HepG2 (cell line): ENCODE results near the gene PLXNB2. TPM values are rescaled to one million over a fixed set of nuclear protein-coding genes. Genes with fewer than 3 reads are reported as not detected.
A peak's percentile ranks its signal among the peaks of the same experiment; 100 is the strongest.

Source experiments
- ETV6 ChIP-seq: sonication (generic); formaldehyde crosslinking; conservative IDR thresholded peaks from 2 replicates; pipeline ENCODE4 v1.4.0; 2020; ENCODE audit warnings: missing genetic modification reagents
- FOXA3 ChIP-seq: IDR thresholded peaks from 2 replicates; pipeline ENCODE4 v1.6.1; 2016; ENCODE audit warnings: missing genetic modification reagents, missing compliant biosample characterization
- HES4 ChIP-seq: sonication (generic); formaldehyde crosslinking; IDR thresholded peaks from 2 replicates; pipeline ENCODE4 v1.9.0; 2021; ENCODE audit warnings: mild to moderate bottlenecking, missing genetic modification reagents, borderline replicate concordance
- HNF4A ChIP-seq: sonication (generic); formaldehyde crosslinking; IDR thresholded peaks from 2 replicates; pipeline ENCODE4 v1.4.0; 2020; ENCODE audit warnings: missing genetic modification reagents
- JDP2 ChIP-seq: sonication (generic); formaldehyde crosslinking; IDR thresholded peaks from 2 replicates; pipeline ENCODE4 v1.8.1; 2022; ENCODE audit warnings: missing genetic modification reagents, borderline replicate concordance
- MYC ChIP-seq: sonication (generic); formaldehyde crosslinking; IDR thresholded peaks from 2 replicates; pipeline ENCODE4 v1.9.0; 2021; ENCODE audit warnings: missing genetic modification reagents, borderline replicate concordance
- NCOA1 ChIP-seq: sonication (generic); formaldehyde crosslinking; IDR thresholded peaks from 2 replicates; pipeline ENCODE4 v1.9.0; 2021; ENCODE audit warnings: missing genetic modification reagents
- RBFOX2 ChIP-seq: fragments of 200-400 bp; formaldehyde crosslinking; IDR thresholded peaks from 2 replicates; pipeline ENCODE4 v1.6.1; 2017; ENCODE audit warnings: low read depth, mild to moderate bottlenecking, low read length
- SP4 ChIP-seq: sonication (generic); formaldehyde crosslinking; IDR thresholded peaks from 2 replicates; pipeline ENCODE4 v1.8.1; 2023; ENCODE audit warnings: mild to moderate bottlenecking, missing genetic modification reagents
- SRSF1 ChIP-seq: fragments of 200-400 bp; formaldehyde crosslinking; optimal IDR thresholded peaks from 2 replicates; pipeline ENCODE3; 2017; ENCODE audit warnings: mild to moderate bottlenecking, low read depth, low read length, moderate library complexity
- STAG1 ChIP-seq: sonication (generic); formaldehyde crosslinking; IDR thresholded peaks from 2 replicates; pipeline ENCODE4 v1.4.0; 2020; ENCODE audit warnings: missing genetic modification reagents
- YY1 ChIP-seq: IDR thresholded peaks from 2 replicates; pipeline ENCODE4 v1.6.1; 2011; ENCODE audit warnings: low read length, low read depth, moderate library complexity, mild to moderate bottlenecking; ENCODE audit not compliant: insufficient read depth, insufficient replicate concordance
- ZFP41 ChIP-seq: sonication (generic); formaldehyde crosslinking; IDR thresholded peaks from 2 replicates; pipeline ENCODE4 v1.4.0; 2020; ENCODE audit warnings: mild to moderate bottlenecking, missing genetic modification reagents, borderline replicate concordance
- ZKSCAN8 ChIP-seq: IDR thresholded peaks from 2 replicates; pipeline ENCODE4 v1.6.1; 2016; ENCODE audit warnings: borderline replicate concordance, missing genetic modification reagents, missing compliant biosample characterization
- ZMAT3 ChIP-seq: sonication (generic); formaldehyde crosslinking; conservative IDR thresholded peaks from 2 replicates; pipeline ENCODE4 v1.7.0; 2021; ENCODE audit warnings: missing genetic modification reagents
- ZNF205 ChIP-seq: IDR thresholded peaks from 2 replicates; pipeline ENCODE4 v1.6.1; 2018; ENCODE audit warnings: missing biosample characterization, missing genetic modification reagents
- ZNF224 ChIP-seq: sonication (generic); formaldehyde crosslinking; IDR thresholded peaks from 2 replicates; pipeline ENCODE4 v1.5.0; 2020; ENCODE audit warnings: mild to moderate bottlenecking, missing genetic modification reagents
- ZNF264 ChIP-seq: sonication (generic); formaldehyde crosslinking; IDR thresholded peaks from 2 replicates; pipeline ENCODE4 v1.4.0; 2020; ENCODE audit warnings: missing genetic modification reagents
- ZNF460 ChIP-seq: sonication (generic); formaldehyde crosslinking; IDR thresholded peaks from 2 replicates; pipeline ENCODE4 v1.5.1; 2020; ENCODE audit warnings: missing genetic modification reagents, mild to moderate bottlenecking, borderline replicate concordance
- ZNF547 ChIP-seq: sonication (generic); formaldehyde crosslinking; IDR thresholded peaks from 2 replicates; pipeline ENCODE4 v1.5.1; 2020; ENCODE audit warnings: mild to moderate bottlenecking, missing genetic modification reagents
- ZNF558 ChIP-seq: sonication (generic); formaldehyde crosslinking; IDR thresholded peaks from 2 replicates; pipeline ENCODE4 v1.9.0; 2022; ENCODE audit warnings: mild to moderate bottlenecking, missing genetic modification reagents, borderline replicate concordance
- ZNF567 ChIP-seq: sonication (generic); formaldehyde crosslinking; IDR thresholded peaks from 2 replicates; pipeline ENCODE4 v1.8.1; 2023; ENCODE audit warnings: mild to moderate bottlenecking, missing genetic modification reagents, borderline replicate concordance
- ZNF709 ChIP-seq: sonication (generic); formaldehyde crosslinking; IDR thresholded peaks from 2 replicates; pipeline ENCODE4 v1.5.0; 2020; ENCODE audit warnings: mild to moderate bottlenecking, missing genetic modification reagents
- ZNF772 ChIP-seq: sonication (generic); formaldehyde crosslinking; IDR thresholded peaks from 2 replicates; pipeline ENCODE4 v1.5.0; 2020; ENCODE audit warnings: mild to moderate bottlenecking, missing genetic modification reagents
- ZNF878 ChIP-seq: sonication (generic); formaldehyde crosslinking; IDR thresholded peaks from 2 replicates; pipeline ENCODE4 v1.8.1; 2023; ENCODE audit warnings: mild to moderate bottlenecking, missing genetic modification reagents, moderate library complexity
- ZNF883 ChIP-seq: sonication (generic); formaldehyde crosslinking; IDR thresholded peaks from 2 replicates; pipeline ENCODE4 v1.5.1; 2020; ENCODE audit warnings: mild to moderate bottlenecking, missing genetic modification reagents; ENCODE audit errors: not compliant biosample characterization
- polyA plus RNA-seq, 8 experiments: library from polyadenylated mRNA; depleted of rRNA in 3 of 8; stranded (reverse) in 7 of 8; unstranded in 1 of 8; fragments of >200 nt; fragmentation: Illumina TruSeq in 4 of 8; extraction: Trizol in 4 of 8; gene quantifications; 2 replicates each; pipeline versions ENCODE4 v1.2.1 to v1.2.3, GENCODE V29; 2011 to 2016; ENCODE audit warnings: low read depth in 4 of 8, missing spikeins in 1 of 8, mixed read lengths in 1 of 8; ENCODE audit not compliant: insufficient read depth in 1 of 8
- total RNA-seq, 5 experiments: library from RNA; depleted of rRNA; stranded (reverse); fragments of >200 nt; fragmentation: Illumina TruSeq; extraction: Trizol; gene quantifications; 2 replicates each; pipeline ENCODE4 v1.2.3, GENCODE V29; 2016; ENCODE audit warnings: low read depth in 1 of 5
- TF ChIP-seq, protein P1 (sequence below): sonication (generic); formaldehyde crosslinking; IDR thresholded peaks from 2 replicates; pipeline ENCODE4 v1.8.0; 2022; ENCODE audit warnings: mild to moderate bottlenecking, missing genetic modification reagents
- TF ChIP-seq, protein P2 (sequence below): sonication (generic); formaldehyde crosslinking; conservative IDR thresholded peaks from 2 replicates; pipeline ENCODE4 v1.4.0; 2020; ENCODE audit warnings: missing genetic modification reagents

PLXNB2 gene
- total and polyA plus RNA-seq, 2 of the 13 experiments (the other 11 are each of a cell fraction or from before 2014, with no cell fraction given), result 32.6 to 68.9 TPM

DNA sequence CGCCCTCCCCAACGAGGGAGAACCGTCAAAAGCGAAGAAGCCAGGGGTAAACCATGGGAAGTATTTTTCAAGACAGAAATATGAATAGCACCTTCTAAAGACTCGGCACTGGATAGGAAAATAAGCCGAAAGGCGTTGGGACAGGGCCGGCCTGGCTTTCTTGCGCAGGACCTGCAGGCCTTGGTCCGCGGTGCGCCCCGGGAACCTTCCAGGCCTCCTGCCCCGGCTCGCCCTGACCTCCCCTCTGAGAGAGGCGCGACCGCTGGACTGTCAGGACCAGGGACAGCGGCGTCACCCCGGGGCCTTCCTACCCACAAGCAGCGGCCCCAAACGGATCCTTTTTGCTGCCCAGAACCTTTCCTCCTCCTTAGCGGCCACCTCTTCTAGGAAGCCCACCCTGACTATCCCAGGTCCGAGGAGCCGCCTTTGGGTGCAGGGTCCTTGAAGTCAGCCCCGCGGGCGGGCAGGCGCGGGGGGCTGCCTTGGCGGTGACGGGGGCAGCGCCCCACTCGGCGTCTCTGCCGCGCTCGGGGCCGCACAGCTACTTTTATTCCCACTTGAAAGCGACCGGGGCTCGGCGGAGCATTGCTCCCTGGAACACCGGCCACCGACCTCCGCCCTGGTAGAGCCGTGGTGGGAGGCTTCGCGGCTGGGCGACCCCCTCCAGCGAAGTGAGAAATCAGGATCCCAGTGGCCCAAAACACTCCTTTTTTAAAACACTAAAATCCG, 36.6 kb downstream of the PLXNB2 start (continued):
- TF ChIP-seq SP4 (peak; percentile 39; the same call in 1 of the 2 replicates), ZNF883 (CRISPR knock-in tag) (peak; percentile 83), ZNF460 (CRISPR knock-in tag) (no peak), ZNF264 (CRISPR knock-in tag) (0 out of 2 replicates have a peak, but pooled peaks have one; percentile 37), SRSF1 (peak; percentile 41), HNF4A (CRISPR knock-in tag) (no peak), ZNF558 (CRISPR knock-in tag) (peak; percentile 47; the same call in 1 of the 2 replicates), HES4 (CRISPR knock-in tag) (peak; percentile 95), ZNF709 (peak; percentile 86), ZNF224 (CRISPR knock-in tag) (no peak), ZNF547 (peak; percentile 74), FOXA3 (CRISPR knock-in tag) (no peak; the same call in 1 of the 2 replicates), ZNF567 (CRISPR knock-in tag) (0 out of 2 replicates have a peak, but pooled peaks have one; percentile 37), ZFP41 (no peak), NCOA1 (CRISPR knock-in tag) (no peak), RBFOX2 (no peak), ZKSCAN8 (CRISPR knock-in tag) (no peak), ZNF205 (CRISPR knock-in tag) (no peak), ZMAT3 (CRISPR knock-in tag) (peak; percentile 46; the same call in 1 of the 2 replicates), MYC (CRISPR knock-in tag) (peak; percentile 35; the same call in 1 of the 2 replicates), ETV6 (peak; percentile 82), JDP2 (CRISPR knock-in tag) (no peak), YY1 (no peak), ZNF878 (0 out of 2 replicates have a peak, but pooled peaks have one; percentile 42), STAG1 (no peak; the same call in 1 of the 2 replicates), ZNF772 (CRISPR knock-in tag) (peak; percentile 58; the same call in 1 of the 2 replicates)
- TF ChIP-seq, protein P1, sequence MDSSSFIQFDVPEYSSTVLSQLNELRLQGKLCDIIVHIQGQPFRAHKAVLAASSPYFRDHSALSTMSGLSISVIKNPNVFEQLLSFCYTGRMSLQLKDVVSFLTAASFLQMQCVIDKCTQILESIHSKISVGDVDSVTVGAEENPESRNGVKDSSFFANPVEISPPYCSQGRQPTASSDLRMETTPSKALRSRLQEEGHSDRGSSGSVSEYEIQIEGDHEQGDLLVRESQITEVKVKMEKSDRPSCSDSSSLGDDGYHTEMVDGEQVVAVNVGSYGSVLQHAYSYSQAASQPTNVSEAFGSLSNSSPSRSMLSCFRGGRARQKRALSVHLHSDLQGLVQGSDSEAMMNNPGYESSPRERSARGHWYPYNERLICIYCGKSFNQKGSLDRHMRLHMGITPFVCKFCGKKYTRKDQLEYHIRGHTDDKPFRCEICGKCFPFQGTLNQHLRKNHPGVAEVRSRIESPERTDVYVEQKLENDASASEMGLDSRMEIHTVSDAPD, result no peak
- TF ChIP-seq, protein P2, sequence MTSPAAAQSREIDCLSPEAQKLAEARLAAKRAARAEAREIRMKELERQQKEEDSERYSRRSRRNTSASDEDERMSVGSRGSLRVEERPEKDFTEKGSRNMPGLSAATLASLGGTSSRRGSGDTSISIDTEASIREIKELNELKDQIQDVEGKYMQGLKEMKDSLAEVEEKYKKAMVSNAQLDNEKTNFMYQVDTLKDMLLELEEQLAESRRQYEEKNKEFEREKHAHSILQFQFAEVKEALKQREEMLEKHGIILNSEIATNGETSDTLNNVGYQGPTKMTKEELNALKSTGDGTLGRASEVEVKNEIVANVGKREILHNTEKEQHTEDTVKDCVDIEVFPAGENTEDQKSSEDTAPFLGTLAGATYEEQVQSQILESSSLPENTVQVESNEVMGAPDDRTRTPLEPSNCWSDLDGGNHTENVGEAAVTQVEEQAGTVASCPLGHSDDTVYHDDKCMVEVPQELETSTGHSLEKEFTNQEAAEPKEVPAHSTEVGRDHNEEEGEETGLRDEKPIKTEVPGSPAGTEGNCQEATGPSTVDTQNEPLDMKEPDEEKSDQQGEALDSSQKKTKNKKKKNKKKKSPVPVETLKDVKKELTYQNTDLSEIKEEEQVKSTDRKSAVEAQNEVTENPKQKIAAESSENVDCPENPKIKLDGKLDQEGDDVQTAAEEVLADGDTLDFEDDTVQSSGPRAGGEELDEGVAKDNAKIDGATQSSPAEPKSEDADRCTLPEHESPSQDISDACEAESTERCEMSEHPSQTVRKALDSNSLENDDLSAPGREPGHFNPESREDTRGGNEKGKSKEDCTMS, result 0 out of 2 replicates have a peak, but pooled peaks have one; percentile 84
